Astrocyte of the cerebellum (primary cell): Measurements from ENCODE around the gene TCHP.

Experiments
- DNase-seq: peaks from one replicate; pipeline ENCODE4 v3.0.0-alpha.2; 2011; ENCODE audit warnings: low read depth
- H3K4me3 ChIP-seq: 2 replicates; pipeline ENCODE4 v1.5.1; 2011; ENCODE audit warnings: mild to moderate bottlenecking, low read depth, low read length, moderate library complexity
- in situ Hi-C: cut with HindIII; loops from 2 replicates; pipeline ENCODE4 v1.10.0; 2017; ENCODE audit warnings: low sequenced_read_pairs
- TF ChIP-seq, protein P1 (sequence below): IDR thresholded peaks from 2 replicates; pipeline ENCODE4 v1.5.1; 2012; ENCODE audit warnings: low read length, low read depth, moderate library complexity, mild to moderate bottlenecking; ENCODE audit errors: missing control alignments

TCHP gene

DNA sequence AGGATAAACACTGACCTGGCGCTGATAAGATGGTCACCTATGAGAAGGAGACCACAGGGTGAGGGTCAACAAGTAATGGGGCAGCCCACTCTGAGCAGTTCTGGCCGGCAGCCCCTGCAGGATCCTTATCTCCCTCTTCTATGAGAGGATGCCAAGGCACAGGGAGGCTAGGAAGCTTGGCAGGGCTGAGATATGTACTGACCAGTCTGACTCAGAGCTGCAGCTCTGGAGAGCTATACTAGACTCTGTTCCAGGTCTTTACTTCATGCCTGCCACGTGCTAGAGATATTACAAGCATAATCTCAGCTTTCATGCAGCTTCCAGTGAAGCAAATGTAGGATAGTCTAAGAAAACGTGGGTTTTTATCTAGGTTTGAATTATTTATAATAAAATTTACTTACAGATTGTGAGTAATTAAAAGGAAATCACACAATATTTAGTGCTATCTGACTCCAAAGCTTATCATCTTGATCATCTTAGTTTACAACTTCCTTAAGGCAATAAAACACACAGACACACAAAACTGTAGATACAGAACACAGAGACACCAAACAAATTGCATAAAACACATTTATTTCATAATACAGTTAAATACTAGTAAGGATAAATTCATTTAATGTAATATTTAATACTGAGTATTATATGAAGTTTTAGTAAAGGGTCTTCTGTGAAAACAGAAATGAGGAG is 63.8 kb downstream of the TCHP start:
- H3K4me3 ChIP-seq, result no peak overlapping the region
- TF ChIP-seq, protein P1, sequence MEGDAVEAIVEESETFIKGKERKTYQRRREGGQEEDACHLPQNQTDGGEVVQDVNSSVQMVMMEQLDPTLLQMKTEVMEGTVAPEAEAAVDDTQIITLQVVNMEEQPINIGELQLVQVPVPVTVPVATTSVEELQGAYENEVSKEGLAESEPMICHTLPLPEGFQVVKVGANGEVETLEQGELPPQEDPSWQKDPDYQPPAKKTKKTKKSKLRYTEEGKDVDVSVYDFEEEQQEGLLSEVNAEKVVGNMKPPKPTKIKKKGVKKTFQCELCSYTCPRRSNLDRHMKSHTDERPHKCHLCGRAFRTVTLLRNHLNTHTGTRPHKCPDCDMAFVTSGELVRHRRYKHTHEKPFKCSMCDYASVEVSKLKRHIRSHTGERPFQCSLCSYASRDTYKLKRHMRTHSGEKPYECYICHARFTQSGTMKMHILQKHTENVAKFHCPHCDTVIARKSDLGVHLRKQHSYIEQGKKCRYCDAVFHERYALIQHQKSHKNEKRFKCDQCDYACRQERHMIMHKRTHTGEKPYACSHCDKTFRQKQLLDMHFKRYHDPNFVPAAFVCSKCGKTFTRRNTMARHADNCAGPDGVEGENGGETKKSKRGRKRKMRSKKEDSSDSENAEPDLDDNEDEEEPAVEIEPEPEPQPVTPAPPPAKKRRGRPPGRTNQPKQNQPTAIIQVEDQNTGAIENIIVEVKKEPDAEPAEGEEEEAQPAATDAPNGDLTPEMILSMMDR, result no peak
- DNase-seq, result no peak
- in situ Hi-C loops, result loop anchor here (5.0 to 10.0 kb wide), 3 partner anchors 33 to 89 kb away; partner anchors contain the start of genes ANKRD13A and GIT2

DNA sequence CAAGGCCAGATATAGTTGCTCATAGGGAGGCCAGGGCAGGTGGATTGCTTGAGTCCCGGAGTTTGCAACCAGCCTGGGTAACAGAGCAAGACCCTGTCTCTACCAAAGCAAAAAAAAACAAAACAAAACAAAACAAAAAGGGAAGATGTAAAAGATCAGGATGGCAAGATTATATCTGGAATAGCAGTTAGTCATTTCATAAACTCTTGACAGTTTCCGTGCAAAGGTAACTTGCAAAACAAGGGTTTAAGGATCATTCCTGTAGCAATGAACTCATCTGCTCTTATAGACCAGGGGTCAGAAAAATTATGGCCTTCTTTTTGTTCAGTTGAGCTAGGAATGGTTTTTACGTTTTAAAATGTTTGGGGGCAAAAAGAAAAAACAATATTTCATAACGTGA is 66.5 kb downstream of the TCHP start:
- DNase-seq, result no peak
- H3K4me3 ChIP-seq, result no peak overlapping the region
- in situ Hi-C loops, result loop anchor here (10.0 kb wide), 1 partner anchor 92 kb away; no protein-coding TSS in a partner anchor
- TF ChIP-seq, protein P1, result no peak

DNA sequence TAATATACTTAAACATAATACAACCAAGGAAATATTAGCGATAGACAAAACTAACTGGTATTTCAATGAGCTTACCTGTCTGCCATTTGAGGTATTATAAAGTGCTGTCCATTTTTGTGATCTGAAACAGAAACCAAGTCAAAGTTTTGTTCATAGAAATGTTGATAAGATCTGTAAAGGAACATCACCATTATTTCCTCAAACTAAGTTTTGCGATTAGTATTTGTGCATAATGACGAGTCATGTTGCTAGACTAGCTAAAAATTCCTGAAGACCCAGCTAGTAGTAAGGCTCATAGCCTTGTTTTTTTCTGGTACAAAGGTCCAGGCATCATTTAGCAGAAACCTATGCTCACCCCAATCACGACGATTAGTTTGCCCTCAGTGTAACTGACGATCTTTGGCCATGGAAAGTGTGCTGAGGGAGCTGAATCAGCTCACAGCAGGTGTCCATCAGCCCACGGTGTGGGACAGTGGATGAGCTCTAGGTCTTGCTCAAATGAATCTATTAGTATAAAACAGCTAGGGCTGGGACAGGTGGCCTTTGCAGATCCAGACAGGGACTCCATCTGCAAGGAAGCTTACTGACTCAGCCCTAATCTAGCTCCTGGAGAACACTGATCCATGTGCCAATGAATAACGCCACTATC is 67.4 kb downstream of the TCHP start:
- TF ChIP-seq, protein P1, result no peak
- H3K4me3 ChIP-seq, result no peak overlapping the region
- in situ Hi-C loops, result loop anchor here (10.0 kb wide), 1 partner anchor 93 kb away; no protein-coding TSS in a partner anchor
- DNase-seq, result no peak
